HS-27A (cell line): ENCODE results near the gene SLC9A9.
"Not testable (repeated sequence)": the region's sequence is repeated elsewhere in the genome, so short reads cannot be mapped to it uniquely, and the experiment has no call there.

Source experiments
- DNase-seq: peaks from one replicate; pipeline ENCODE4 v3.0.0-alpha.2; 2012; ENCODE audit warnings: low read depth, missing footprints

SLC9A9 gene

GRCh38 chr3:143810166-143810952 is 37.9 kb downstream of the SLC9A9 start:
- DNase-seq: no peak

- DNase-seq: no peak
These were observed 39.1 kb downstream of the SLC9A9 start for GRCh38 chr3:143809121-143809621.

- DNase-seq: no peak
These were observed 40.2 kb downstream of the SLC9A9 start for GRCh38 chr3:143808030-143808429.

GRCh38 chr3:143806038-143806437 is 42.2 kb downstream of the SLC9A9 start:
- no peak for DNase-seq

- DNase-seq: not testable (repeated sequence)
These were observed 42.8 kb downstream of the SLC9A9 start for GRCh38 chr3:143805476-143805875.

GRCh38 chr3:143801046-143801445 is 47.2 kb downstream of the SLC9A9 start:
- DNase-seq: not testable (repeated sequence)

- DNase-seq: peak; percentile 9
These were observed 50.1 kb downstream of the SLC9A9 start for GRCh38 chr3:143798151-143798550.

GRCh38 chr3:143795874-143796273 is 52.4 kb downstream of the SLC9A9 start:
- DNase-seq: no peak

- no peak for DNase-seq
These were observed 53.3 kb downstream of the SLC9A9 start for GRCh38 chr3:143794793-143795462.

- DNase-seq: no peak
These were observed 54.3 kb downstream of the SLC9A9 start for GRCh38 chr3:143793971-143794370.

- DNase-seq: no peak
These were observed 56.9 kb downstream of the SLC9A9 start for GRCh38 chr3:143791386-143791785.

- DNase-seq: no peak
These were observed 61.8 kb downstream of the SLC9A9 start for GRCh38 chr3:143786219-143787191.

- DNase-seq: no peak
These were observed 63.8 kb downstream of the SLC9A9 start for GRCh38 chr3:143784446-143784845.

GRCh38 chr3:143783851-143784370 is 64.4 kb downstream of the SLC9A9 start:
- no peak for DNase-seq

GRCh38 chr3:143775459-143775858 is 72.8 kb downstream of the SLC9A9 start:
- peak; percentile 17 for DNase-seq

- no peak for DNase-seq
These were observed 76.3 kb downstream of the SLC9A9 start for GRCh38 chr3:143771939-143772338.

GRCh38 chr3:143771258-143771657 is 77.0 kb downstream of the SLC9A9 start:
- DNase-seq: no peak

- DNase-seq: no peak
These were observed 77.9 kb downstream of the SLC9A9 start for GRCh38 chr3:143770391-143770790.

GRCh38 chr3:143769616-143770015 is 78.7 kb downstream of the SLC9A9 start:
- no peak for DNase-seq

GRCh38 chr3:143764840-143765239 is 83.4 kb downstream of the SLC9A9 start:
- no peak for DNase-seq

GRCh38 chr3:143763564-143764162 is 84.6 kb downstream of the SLC9A9 start:
- DNase-seq: no peak
